HEK293 (cell line): Measurements from ENCODE around the gene WASF1.

Experiments used
- CTCF ChIA-PET: fragments of 350-600 bp; formaldehyde crosslinking; extraction: SDS; loops from one replicate; lab custom pipeline; 2021; ENCODE audit warnings: antibody characterized with exemption; lab: Yijun Ruan, JAX
- POLR2A ChIA-PET: fragments of 300-600 bp; formaldehyde crosslinking; extraction: SDS; loops from one replicate; lab custom pipeline; 2020; ENCODE audit warnings: antibody characterized with exemption, inconsistent platforms; lab: Yijun Ruan, JAX
- H3K27ac ChIP-seq: fragments of 200-500 bp; sonication (Bioruptor generic); 2 replicates; pipeline ENCODE4 v1.5.1; 2014; ENCODE audit warnings: low read depth, low read length, control low read depth, inconsistent platforms; ENCODE audit errors: extremely low read depth
- H3K36me3 ChIP-seq, 2 experiments: fragments of 200-500 bp in 1 of 2; sonication (Bioruptor generic) in 1 of 2; 1 replicate in 1 of 2; 2 replicates in 1 of 2; pipeline ENCODE4 v1.5.1; 2014 to 2017; ENCODE audit warnings: inconsistent platforms in 2 of 2, low read length in 2 of 2; ENCODE audit not compliant: control insufficient read depth in 2 of 2, insufficient read depth in 1 of 2
- H3K4me1 ChIP-seq: fragments of 200-500 bp; sonication (Bioruptor generic); 2 replicates; pipeline ENCODE4 v1.5.1; 2014; ENCODE audit warnings: mild to moderate bottlenecking, low read length, inconsistent platforms; ENCODE audit not compliant: control insufficient read depth, insufficient read depth
- H3K4me3 ChIP-seq: 2 replicates; pipeline ENCODE4 v1.5.1; 2011; ENCODE audit warnings: low read depth, mild to moderate bottlenecking, control low read depth, low read length, moderate library complexity
- H3K9me3 ChIP-seq: fragments of 200-500 bp; sonication (Bioruptor generic); 2 replicates; pipeline ENCODE4 v1.5.1; 2014; ENCODE audit warnings: low read depth, low read length, inconsistent platforms; ENCODE audit not compliant: control insufficient read depth, insufficient read depth
- GFI1B ChIP-seq: fragments of 450-650 bp; formaldehyde crosslinking; IDR thresholded peaks from 2 replicates; pipeline ENCODE4 v1.5.1; 2016; ENCODE audit warnings: missing biosample characterization, missing genetic modification characterization
- KLF1 ChIP-seq: fragments of 450-650 bp; formaldehyde crosslinking; IDR thresholded peaks from 2 replicates; pipeline ENCODE4 v1.5.1; 2016; ENCODE audit warnings: missing biosample characterization, missing genetic modification characterization
- KLF10 ChIP-seq: fragments of 450-650 bp; IDR thresholded peaks from 2 replicates; pipeline ENCODE4 v1.5.1; 2018; ENCODE audit warnings: missing biosample characterization, mild to moderate bottlenecking, missing genetic modification characterization
- KLF8 ChIP-seq: fragments of 450-650 bp; formaldehyde crosslinking; IDR thresholded peaks from 2 replicates; pipeline ENCODE4 v1.5.1; 2016; ENCODE audit warnings: missing biosample characterization, missing genetic modification characterization
- YY2 ChIP-seq: fragments of 450-650 bp; formaldehyde crosslinking; IDR thresholded peaks from 2 replicates; pipeline ENCODE4 v1.5.1; 2016; ENCODE audit warnings: missing biosample characterization, missing genetic modification characterization
- ZBTB17 ChIP-seq: fragments of 450-650 bp; formaldehyde crosslinking; IDR thresholded peaks from 2 replicates; pipeline ENCODE4 v1.5.1; 2016; ENCODE audit warnings: missing biosample characterization, missing genetic modification characterization
- ZBTB20 ChIP-seq: fragments of 450-650 bp; formaldehyde crosslinking; IDR thresholded peaks from 2 replicates; pipeline ENCODE4 v1.5.1; 2016; ENCODE audit warnings: missing biosample characterization, missing genetic modification characterization
- ZEB2 ChIP-seq: fragments of 450-650 bp; formaldehyde crosslinking; IDR thresholded peaks from 2 replicates; pipeline ENCODE4 v1.5.1; 2016; ENCODE audit warnings: missing biosample characterization, missing genetic modification characterization
- ZFP37 ChIP-seq: fragments of 450-650 bp; formaldehyde crosslinking; IDR thresholded peaks from 2 replicates; pipeline ENCODE4 v1.5.1; 2016; ENCODE audit warnings: missing biosample characterization, missing genetic modification characterization
- ZFP69B ChIP-seq: fragments of 450-650 bp; formaldehyde crosslinking; IDR thresholded peaks from 2 replicates; pipeline ENCODE4 v1.5.1; 2016; ENCODE audit warnings: missing biosample characterization, missing genetic modification characterization
- ZNF112 ChIP-seq: fragments of 450-650 bp; formaldehyde crosslinking; IDR thresholded peaks from 2 replicates; pipeline ENCODE4 v1.5.0; 2017; ENCODE audit warnings: missing biosample characterization, missing genetic modification characterization
- ZNF138 ChIP-seq: fragments of 450-650 bp; formaldehyde crosslinking; IDR thresholded peaks from 2 replicates; pipeline ENCODE4 v1.5.1; 2016; ENCODE audit warnings: missing biosample characterization, missing genetic modification characterization, borderline replicate concordance
- ZNF140 ChIP-seq: fragments of 450-650 bp; formaldehyde crosslinking; IDR thresholded peaks from 2 replicates; pipeline ENCODE4 v1.5.1; 2016; ENCODE audit warnings: missing biosample characterization, missing genetic modification characterization
- ZNF24 ChIP-seq: fragments of 450-650 bp; formaldehyde crosslinking; IDR thresholded peaks from 2 replicates; pipeline ENCODE4 v1.5.1; 2016; ENCODE audit warnings: missing biosample characterization, missing genetic modification characterization
- ZNF394 ChIP-seq: fragments of 450-650 bp; formaldehyde crosslinking; IDR thresholded peaks from 2 replicates; pipeline ENCODE4 v1.5.1; 2016; ENCODE audit warnings: missing biosample characterization, missing genetic modification characterization, mild to moderate bottlenecking, moderate library complexity, borderline replicate concordance
- ZNF433 ChIP-seq: fragments of 450-650 bp; formaldehyde crosslinking; IDR thresholded peaks from 2 replicates; pipeline ENCODE4 v1.5.1; 2016; ENCODE audit warnings: missing biosample characterization, missing genetic modification characterization, low read depth
- ZNF560 ChIP-seq: fragments of 450-650 bp; formaldehyde crosslinking; IDR thresholded peaks from 2 replicates; pipeline ENCODE4 v1.5.1; 2017; ENCODE audit warnings: missing biosample characterization, missing genetic modification characterization, borderline replicate concordance
- ZNF843 ChIP-seq: fragments of 450-650 bp; formaldehyde crosslinking; IDR thresholded peaks from 2 replicates; pipeline ENCODE4 v1.5.1; 2016; ENCODE audit warnings: missing biosample characterization, missing genetic modification characterization
- TF ChIP-seq, protein P1 (sequence below): fragments of 450-650 bp; formaldehyde crosslinking; IDR thresholded peaks from 2 replicates; pipeline ENCODE4 v1.5.1; 2016; ENCODE audit warnings: missing biosample characterization, missing genetic modification characterization
- TF ChIP-seq, protein P2 (sequence below): fragments of 450-650 bp; formaldehyde crosslinking; IDR thresholded peaks from 2 replicates; pipeline ENCODE4 v1.5.1; 2016; ENCODE audit warnings: missing biosample characterization, missing genetic modification characterization
- TF ChIP-seq, protein P3 (sequence below): IDR thresholded peaks from 2 replicates; pipeline ENCODE4 v1.6.1; 2011; ENCODE audit warnings: mild to moderate bottlenecking, low read depth, low read length, borderline replicate concordance
- TF ChIP-seq, protein P4 (sequence below): fragments of 450-650 bp; formaldehyde crosslinking; IDR thresholded peaks from 2 replicates; pipeline ENCODE4 v1.5.1; 2016; ENCODE audit warnings: missing biosample characterization, missing genetic modification characterization
- TF ChIP-seq, protein P5 (sequence below): fragments of 450-650 bp; formaldehyde crosslinking; IDR thresholded peaks from 2 replicates; pipeline ENCODE4 v1.5.1; 2016; ENCODE audit warnings: missing biosample characterization, missing genetic modification characterization

The WASF1 gene

DNA sequence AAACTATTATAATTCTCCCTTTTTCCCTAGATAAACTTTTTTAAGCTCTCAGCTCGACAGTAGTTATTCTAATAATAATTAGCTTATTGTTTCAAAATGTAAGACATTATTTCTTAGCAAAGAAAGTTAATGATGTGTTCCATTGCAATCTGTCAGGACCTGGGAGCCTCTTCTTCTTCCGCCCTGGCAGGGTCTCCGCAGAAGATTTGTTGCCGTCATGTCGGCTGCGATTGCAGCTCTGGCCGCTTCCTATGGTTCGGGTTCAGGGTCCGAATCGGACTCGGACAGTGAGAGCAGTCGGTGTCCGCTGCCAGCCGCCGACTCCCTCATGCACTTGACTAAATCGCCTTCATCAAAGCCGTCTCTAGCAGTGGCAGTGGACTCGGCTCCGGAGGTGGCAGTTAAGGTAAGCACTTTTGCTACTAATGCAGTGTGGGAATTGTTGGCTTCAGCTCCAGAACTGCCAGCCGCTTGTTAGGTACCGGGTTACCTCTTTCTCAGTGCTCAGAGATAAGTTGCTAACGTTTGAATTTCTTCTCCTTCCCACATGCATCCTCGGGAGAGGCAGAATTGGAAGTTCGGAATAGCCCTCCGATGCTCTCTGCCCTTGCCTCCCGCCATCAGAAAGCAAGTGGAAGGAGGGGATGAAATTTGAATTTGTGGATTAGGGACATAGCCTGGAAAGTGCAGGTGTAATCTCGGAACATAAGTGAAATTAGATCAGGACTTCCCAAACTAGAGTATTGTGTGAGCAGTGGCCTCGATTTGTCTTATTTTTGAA is 948 bp upstream of the WASF1 start, which contains the start of gene CDC40 (continued):
- TF ChIP-seq, protein P1, sequence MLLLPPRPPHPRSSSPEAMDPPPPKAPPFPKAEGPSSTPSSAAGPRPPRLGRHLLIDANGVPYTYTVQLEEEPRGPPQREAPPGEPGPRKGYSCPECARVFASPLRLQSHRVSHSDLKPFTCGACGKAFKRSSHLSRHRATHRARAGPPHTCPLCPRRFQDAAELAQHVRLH = peak; percentile 63; the same call in 1 of the 2 replicates
- TF ChIP-seq GFI1B (tag by site-specific recombination) = 0 out of 2 replicates have a peak, but pooled peaks have one; percentile 15
- TF ChIP-seq, protein P2, sequence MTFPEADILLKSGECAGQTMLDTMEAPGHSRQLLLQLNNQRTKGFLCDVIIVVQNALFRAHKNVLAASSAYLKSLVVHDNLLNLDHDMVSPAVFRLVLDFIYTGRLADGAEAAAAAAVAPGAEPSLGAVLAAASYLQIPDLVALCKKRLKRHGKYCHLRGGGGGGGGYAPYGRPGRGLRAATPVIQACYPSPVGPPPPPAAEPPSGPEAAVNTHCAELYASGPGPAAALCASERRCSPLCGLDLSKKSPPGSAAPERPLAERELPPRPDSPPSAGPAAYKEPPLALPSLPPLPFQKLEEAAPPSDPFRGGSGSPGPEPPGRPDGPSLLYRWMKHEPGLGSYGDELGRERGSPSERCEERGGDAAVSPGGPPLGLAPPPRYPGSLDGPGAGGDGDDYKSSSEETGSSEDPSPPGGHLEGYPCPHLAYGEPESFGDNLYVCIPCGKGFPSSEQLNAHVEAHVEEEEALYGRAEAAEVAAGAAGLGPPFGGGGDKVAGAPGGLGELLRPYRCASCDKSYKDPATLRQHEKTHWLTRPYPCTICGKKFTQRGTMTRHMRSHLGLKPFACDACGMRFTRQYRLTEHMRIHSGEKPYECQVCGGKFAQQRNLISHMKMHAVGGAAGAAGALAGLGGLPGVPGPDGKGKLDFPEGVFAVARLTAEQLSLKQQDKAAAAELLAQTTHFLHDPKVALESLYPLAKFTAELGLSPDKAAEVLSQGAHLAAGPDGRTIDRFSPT (tag by site-specific recombination) = no peak
- no peak for TF ChIP-seq ZNF843
- no peak for TF ChIP-seq ZEB2
- no peak for TF ChIP-seq ZNF112 (tag by site-specific recombination)
- TF ChIP-seq ZFP69B = no peak
- TF ChIP-seq ZNF394 (tag by site-specific recombination) = no peak
- TF ChIP-seq, protein P3, sequence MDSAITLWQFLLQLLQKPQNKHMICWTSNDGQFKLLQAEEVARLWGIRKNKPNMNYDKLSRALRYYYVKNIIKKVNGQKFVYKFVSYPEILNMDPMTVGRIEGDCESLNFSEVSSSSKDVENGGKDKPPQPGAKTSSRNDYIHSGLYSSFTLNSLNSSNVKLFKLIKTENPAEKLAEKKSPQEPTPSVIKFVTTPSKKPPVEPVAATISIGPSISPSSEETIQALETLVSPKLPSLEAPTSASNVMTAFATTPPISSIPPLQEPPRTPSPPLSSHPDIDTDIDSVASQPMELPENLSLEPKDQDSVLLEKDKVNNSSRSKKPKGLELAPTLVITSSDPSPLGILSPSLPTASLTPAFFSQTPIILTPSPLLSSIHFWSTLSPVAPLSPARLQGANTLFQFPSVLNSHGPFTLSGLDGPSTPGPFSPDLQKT = peak; percentile 44; the same call in 1 of the 2 replicates
- TF ChIP-seq ZNF140 = no peak

DNA sequence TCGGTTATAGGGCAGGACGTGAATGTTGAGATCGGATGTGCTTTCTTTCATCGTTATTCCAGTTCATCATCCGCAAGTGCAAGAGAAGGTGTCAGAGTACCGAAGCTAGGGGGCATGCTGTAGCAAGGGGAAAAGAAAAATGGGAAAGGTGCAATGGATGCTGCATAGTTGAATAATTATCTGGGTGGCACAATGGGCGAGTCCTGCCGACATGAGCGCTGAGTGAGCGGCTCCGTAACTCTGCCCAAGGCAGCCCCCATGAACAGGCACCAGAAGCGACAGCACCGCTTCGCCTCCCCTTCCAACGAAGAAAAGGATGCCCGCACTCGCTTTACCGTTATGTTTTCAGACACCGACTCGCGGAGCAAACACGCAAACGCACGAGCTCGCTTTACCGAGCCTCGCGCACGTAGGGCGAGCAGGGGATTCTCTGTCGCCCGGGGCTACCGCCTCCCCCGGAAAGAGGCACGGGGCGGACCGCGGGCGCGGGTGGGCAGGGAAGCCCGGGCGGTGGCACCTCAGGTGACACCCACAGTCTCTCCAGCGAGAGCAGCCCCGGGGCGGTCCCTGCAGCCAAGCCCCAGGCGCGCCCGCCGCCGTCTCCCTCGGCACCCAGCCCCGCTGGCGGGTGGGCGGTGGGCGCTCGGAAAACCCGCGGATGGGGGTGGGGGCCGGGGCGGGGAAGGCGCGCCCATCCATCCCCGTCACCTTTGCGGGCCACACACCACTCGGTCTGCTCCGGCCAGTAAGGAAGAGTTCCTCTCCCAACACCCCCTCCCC is 654 bp downstream of the WASF1 start:
- ChIA-PET POLR2A (interaction anchor here (0.7 to 2.4 kb wide), 8 partner anchors 18 to 183 kb away, joined by 3 to 8 read pairs (median 4); no protein-coding TSS in a partner anchor), CTCF (interaction anchor here (0.6 to 2.1 kb wide), 15 partner anchors 9 to 1867 kb away, joined by 3 to 11 read pairs (median 4); no protein-coding TSS in a partner anchor)
- peaks cover 25% of the 10 kb centered on the region for H3K4me1 ChIP-seq
- peak overlapping the region; percentile 97 for H3K27ac ChIP-seq
- H3K4me3 ChIP-seq = peak overlapping the region; percentile 72
- peaks cover 0 to 15% of the 10 kb centered on the region in 2 experiments; a peak in 1 of 3 replicates for H3K36me3 ChIP-seq
- no peaks in the 10 kb centered on the region for H3K9me3 ChIP-seq
- TF ChIP-seq, protein P2 (tag by site-specific recombination) = peak; percentile 90
- TF ChIP-seq, protein P4, sequence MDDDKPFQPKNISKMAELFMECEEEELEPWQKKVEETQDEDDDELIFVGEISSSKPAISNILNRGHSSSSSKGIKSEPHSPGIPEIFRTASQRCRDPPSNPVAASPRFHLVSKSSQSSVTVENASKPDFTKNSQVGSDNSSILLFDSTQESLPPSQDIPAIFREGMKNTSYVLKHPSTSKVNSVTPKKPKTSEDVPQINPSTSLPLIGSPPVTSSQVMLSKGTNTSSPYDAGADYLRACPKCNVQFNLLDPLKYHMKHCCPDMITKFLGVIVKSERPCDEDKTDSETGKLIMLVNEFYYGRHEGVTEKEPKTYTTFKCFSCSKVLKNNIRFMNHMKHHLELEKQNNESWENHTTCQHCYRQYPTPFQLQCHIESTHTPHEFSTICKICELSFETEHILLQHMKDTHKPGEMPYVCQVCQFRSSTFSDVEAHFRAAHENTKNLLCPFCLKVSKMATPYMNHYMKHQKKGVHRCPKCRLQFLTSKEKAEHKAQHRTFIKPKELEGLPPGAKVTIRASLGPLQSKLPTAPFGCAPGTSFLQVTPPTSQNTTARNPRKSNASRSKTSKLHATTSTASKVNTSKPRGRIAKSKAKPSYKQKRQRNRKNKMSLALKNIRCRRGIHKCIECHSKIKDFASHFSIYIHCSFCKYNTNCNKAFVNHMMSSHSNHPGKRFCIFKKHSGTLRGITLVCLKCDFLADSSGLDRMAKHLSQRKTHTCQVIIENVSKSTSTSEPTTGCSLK = no peak
- peak; percentile 99 for TF ChIP-seq ZBTB17 (tag by site-specific recombination)
- TF ChIP-seq KLF10 (tag by site-specific recombination) = no peak
- TF ChIP-seq, protein P5, sequence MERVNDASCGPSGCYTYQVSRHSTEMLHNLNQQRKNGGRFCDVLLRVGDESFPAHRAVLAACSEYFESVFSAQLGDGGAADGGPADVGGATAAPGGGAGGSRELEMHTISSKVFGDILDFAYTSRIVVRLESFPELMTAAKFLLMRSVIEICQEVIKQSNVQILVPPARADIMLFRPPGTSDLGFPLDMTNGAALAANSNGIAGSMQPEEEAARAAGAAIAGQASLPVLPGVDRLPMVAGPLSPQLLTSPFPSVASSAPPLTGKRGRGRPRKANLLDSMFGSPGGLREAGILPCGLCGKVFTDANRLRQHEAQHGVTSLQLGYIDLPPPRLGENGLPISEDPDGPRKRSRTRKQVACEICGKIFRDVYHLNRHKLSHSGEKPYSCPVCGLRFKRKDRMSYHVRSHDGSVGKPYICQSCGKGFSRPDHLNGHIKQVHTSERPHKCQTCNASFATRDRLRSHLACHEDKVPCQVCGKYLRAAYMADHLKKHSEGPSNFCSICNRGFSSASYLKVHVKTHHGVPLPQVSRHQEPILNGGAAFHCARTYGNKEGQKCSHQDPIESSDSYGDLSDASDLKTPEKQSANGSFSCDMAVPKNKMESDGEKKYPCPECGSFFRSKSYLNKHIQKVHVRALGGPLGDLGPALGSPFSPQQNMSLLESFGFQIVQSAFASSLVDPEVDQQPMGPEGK (tag by site-specific recombination) = peak; percentile 64
- TF ChIP-seq YY2 (tag by site-specific recombination) = peak; percentile 57; the same call in 1 of the 2 replicates
- no peak for TF ChIP-seq ZNF433 (tag by site-specific recombination)
- TF ChIP-seq ZFP37 (tag by site-specific recombination) = peak; percentile 76; the same call in 1 of the 2 replicates
- peak; percentile 55; the same call in 1 of the 2 replicates for TF ChIP-seq KLF1 (tag by site-specific recombination)
- peak; percentile 57 for TF ChIP-seq ZBTB20 (tag by site-specific recombination)
- TF ChIP-seq ZNF138 (tag by site-specific recombination) = no peak
- TF ChIP-seq ZNF24 (tag by site-specific recombination) = peak; percentile 41; the same call in 1 of the 2 replicates
- TF ChIP-seq ZNF394 (tag by site-specific recombination) = peak; percentile 40; the same call in 1 of the 2 replicates
- no peak for TF ChIP-seq ZNF560 (tag by site-specific recombination)
- peak; percentile 83 for TF ChIP-seq KLF8 (tag by site-specific recombination)
